Trophoblast cell (in vitro differentiated cells and primary cell): Measurements from ENCODE around the gene ITGB3BP. TPM values are rescaled to one million over a fixed set of nuclear protein-coding genes. Genes with fewer than 3 reads are reported as not detected.
"Not testable (repeated sequence)": the region's sequence is repeated elsewhere in the genome, so short reads cannot be mapped to it uniquely, and the experiment has no call there.

Experiments used
- DNase-seq, 2 donors: peaks; one replicate each; pipeline ENCODE4 v3.0.0-alpha.2; 2016
- H2AFZ ChIP-seq: 2 replicates; pipeline ENCODE4 v1.6.1; 2013; ENCODE audit warnings: low read length, moderate library complexity, mild to moderate bottlenecking; ENCODE audit not compliant: insufficient read depth, poor library complexity
- H2AK5ac ChIP-seq: 2 replicates; pipeline ENCODE4 v1.6.1; 2013; ENCODE audit warnings: mild to moderate bottlenecking, low read length
- H2BK120ac ChIP-seq: 2 replicates; pipeline ENCODE4 v1.6.1; 2013; ENCODE audit warnings: low read length, mild to moderate bottlenecking, moderate library complexity; ENCODE audit not compliant: insufficient read depth, poor library complexity
- H2BK12ac ChIP-seq: 2 replicates; pipeline ENCODE4 v1.6.1; 2013; ENCODE audit warnings: mild to moderate bottlenecking, low read length, moderate library complexity
- H2BK5ac ChIP-seq: 2 replicates; pipeline ENCODE4 v1.6.1; 2013; ENCODE audit warnings: low read length, low read depth, moderate library complexity, mild to moderate bottlenecking; ENCODE audit not compliant: poor library complexity
- H3K14ac ChIP-seq: 2 replicates; pipeline ENCODE4 v1.6.1; 2013; ENCODE audit warnings: mild to moderate bottlenecking, low read length
- H3K18ac ChIP-seq: 2 replicates; pipeline ENCODE4 v1.6.1; 2013; ENCODE audit warnings: mild to moderate bottlenecking, low read length
- H3K23ac ChIP-seq: 2 replicates; pipeline ENCODE4 v1.6.1; 2013; ENCODE audit warnings: low read length
- H3K27ac ChIP-seq: 2 replicates; pipeline ENCODE4 v1.5.1; 2013; ENCODE audit warnings: low read depth, mild to moderate bottlenecking, inconsistent platforms, low read length, moderate library complexity
- H3K27me3 ChIP-seq: 2 replicates; pipeline ENCODE4 v1.6.1; 2013; ENCODE audit warnings: inconsistent platforms, mild to moderate bottlenecking, low read length, moderate library complexity; ENCODE audit not compliant: insufficient read depth
- H3K36me3 ChIP-seq, 2 experiments: 1 replicate in 1 of 2; 2 replicates in 1 of 2; pipeline ENCODE4 v1.6.1; 2013; ENCODE audit warnings: low read length in 2 of 2, mild to moderate bottlenecking in 2 of 2, moderate library complexity in 1 of 2; ENCODE audit not compliant: insufficient read depth in 2 of 2, control insufficient read depth in 1 of 2
- H3K4ac ChIP-seq: 2 replicates; pipeline ENCODE4 v1.6.1; 2013; ENCODE audit warnings: low read depth, mild to moderate bottlenecking, low read length, moderate library complexity
- H3K4me1 ChIP-seq, 2 experiments: 1 replicate in 1 of 2; 2 replicates in 1 of 2; pipeline ENCODE4 v1.6.1; 2013; ENCODE audit warnings: low read length in 2 of 2, mild to moderate bottlenecking in 2 of 2, moderate library complexity in 1 of 2; ENCODE audit not compliant: insufficient read depth in 2 of 2, control insufficient read depth in 1 of 2
- H3K4me2 ChIP-seq: 2 replicates; pipeline ENCODE4 v1.6.1; 2013; ENCODE audit warnings: inconsistent platforms, mild to moderate bottlenecking, low read length, moderate library complexity
- H3K4me3 ChIP-seq: 2 replicates; pipeline ENCODE4 v1.5.1; 2013; ENCODE audit warnings: mild to moderate bottlenecking, low read depth, low read length, inconsistent platforms
- H3K79me1 ChIP-seq: one replicate; pipeline ENCODE4 v1.6.1; 2013; ENCODE audit warnings: low read length
- H3K79me2 ChIP-seq: 2 replicates; pipeline ENCODE4 v1.6.1; 2013; ENCODE audit warnings: low read length, mild to moderate bottlenecking; ENCODE audit not compliant: control insufficient read depth, insufficient read depth, poor library complexity
- H3K9ac ChIP-seq: 2 replicates; pipeline ENCODE4 v1.6.1; 2013; ENCODE audit warnings: mild to moderate bottlenecking, low read length
- H3K9me3 ChIP-seq: 2 replicates; pipeline ENCODE4 v1.6.1; 2013; ENCODE audit warnings: low read depth, mild to moderate bottlenecking, control low read depth, inconsistent platforms, low read length; ENCODE audit not compliant: insufficient read depth
- H4K12ac ChIP-seq: 2 replicates; pipeline ENCODE4 v1.6.1; 2013; ENCODE audit warnings: low read depth, mild to moderate bottlenecking, low read length, moderate library complexity
- H4K8ac ChIP-seq: 2 replicates; pipeline ENCODE4 v1.6.1; 2013; ENCODE audit warnings: low read depth, mild to moderate bottlenecking, low read length, moderate library complexity
- H4K91ac ChIP-seq: one replicate; pipeline ENCODE4 v1.6.1; 2013; ENCODE audit warnings: low read depth, mild to moderate bottlenecking, low read length, moderate library complexity
- WGBS: extraction: QIAGEN DNeasy Blood & Tissue Kit; methylation state at CpG from one replicate; pipeline ENCODE4 v1.1.7; 2013; ENCODE audit warnings: missing lambda C conversion rate; ENCODE audit not compliant: insufficient read length, insufficient coverage; ENCODE audit errors: extremely low coverage; 5-methylcytosine and 5-hydroxymethylcytosine counted together
- polyA plus RNA-seq: library from polyadenylated mRNA; stranded (reverse); fragments of 200-250 nt; gene quantifications from 2 replicates; pipeline ENCODE4 v1.2.3, GENCODE V29; 2013

ITGB3BP gene
- 34.4 and 37.2 TPM in 2 replicates for polyA plus RNA-seq

GRCh38 chr1:63522891-63523728 lies at the start of gene ITGB3BP, which contains the start of gene EFCAB7:
Gene ITGB3BP (minus strand): TSS chr1:63523225. CDS start chr1:63523133, 92 bp downstream.
Gene EFCAB7 (plus strand): TSS chr1:63523525. CDS start chr1:63525573, 2,048 bp downstream.
- peak within 1 kb of the TSS; percentile 92 for H3K18ac ChIP-seq
- H3K9me3 ChIP-seq: no peaks in the 10 kb centered on the region
- peak within 1 kb of the TSS; percentile 93 for H3K4me2 ChIP-seq
- H2AK5ac ChIP-seq: no peak within 1 kb of the TSS
- peak within 1 kb of the TSS; percentile 90 for H4K91ac ChIP-seq
- no peaks in the 10 kb centered on the region for H3K36me3 ChIP-seq
- H3K79me2 ChIP-seq: peaks cover 1% of the 10 kb centered on the region
- WGBS: no CpG with 5 or more reads among the region's 50 CpGs
- peak within 1 kb of the TSS; percentile 78 for H2BK12ac ChIP-seq
- H3K27me3 ChIP-seq: no peaks in the 10 kb centered on the region
- H2AFZ ChIP-seq: peak within 1 kb of the TSS; percentile 72
- peak within 1 kb of the TSS; percentile 12 for H3K4ac ChIP-seq
- H4K12ac ChIP-seq: peak within 1 kb of the TSS; percentile 85
- DNase-seq: peak; percentile 87 to 94
- H3K23ac ChIP-seq: no peak within 1 kb of the TSS
- H2BK120ac ChIP-seq: peak within 1 kb of the TSS; percentile 98
- H2BK5ac ChIP-seq: peak within 1 kb of the TSS; percentile 95
- H3K4me1 ChIP-seq: peaks cover 0 to 2% of the 10 kb centered on the region in 2 experiments
- H3K4me3 ChIP-seq: peak within 1 kb of the TSS; percentile 77
- peak within 1 kb of the TSS; percentile 84 for H3K9ac ChIP-seq
- peak within 1 kb of the TSS; percentile 94 for H3K27ac ChIP-seq
- H4K8ac ChIP-seq: peak within 1 kb of the TSS; percentile 98
- peaks cover 7% of the 10 kb centered on the region for H3K79me1 ChIP-seq
- peak within 1 kb of the TSS; percentile 89 for H3K14ac ChIP-seq

GRCh38 chr1:63572686-63573085 lies 49.7 kb upstream of the ITGB3BP start:
- H3K79me2 ChIP-seq, H4K12ac ChIP-seq, H3K4me1 ChIP-seq, H2BK120ac ChIP-seq, H3K79me1 ChIP-seq, H4K91ac ChIP-seq, H3K4me3 ChIP-seq, H3K4ac ChIP-seq, H3K4me2 ChIP-seq, H2AFZ ChIP-seq, H2AK5ac ChIP-seq, DNase-seq, H2BK12ac ChIP-seq, H3K27ac ChIP-seq, H3K9me3 ChIP-seq, H3K14ac ChIP-seq, H2BK5ac ChIP-seq, H4K8ac ChIP-seq, H3K23ac ChIP-seq, H3K9ac ChIP-seq, H3K27me3 ChIP-seq, H3K18ac ChIP-seq, H3K36me3 ChIP-seq: not testable (repeated sequence)
- WGBS: no CpG with 5 or more reads among the region's 8 CpGs

GRCh38 chr1:63569640-63570316 lies 46.8 kb upstream of the ITGB3BP start:
- Histone ChIP-seq H2BK120ac (no peak overlapping the region), H3K79me2 (no peaks in the 10 kb centered on the region), H4K12ac (no peak overlapping the region), H2BK5ac (no peak overlapping the region), H4K91ac (no peak overlapping the region), H2AK5ac (no peak overlapping the region), H3K79me1 (no peaks in the 10 kb centered on the region), H3K9me3 (no peaks in the 10 kb centered on the region), H3K27me3 (no peaks in the 10 kb centered on the region), H3K18ac (no peak overlapping the region), H3K4me2 (no peak overlapping the region), H2BK12ac (no peak overlapping the region), H3K4ac (no peak overlapping the region), H3K4me3 (no peak overlapping the region), H3K36me3 (no peaks in the 10 kb centered on the region), H3K27ac (no peak overlapping the region), H3K23ac (no peak overlapping the region), H4K8ac (no peak overlapping the region), H2AFZ (no peak overlapping the region), H3K14ac (no peak overlapping the region), H3K9ac (no peak overlapping the region), H3K4me1 (no peaks in the 10 kb centered on the region)
- no CpG with 5 or more reads among the region's 3 CpGs for WGBS
- no peak for DNase-seq

GRCh38 chr1:63569068-63569467 lies 46.0 kb upstream of the ITGB3BP start:
- no peak overlapping the region for H4K12ac ChIP-seq
- no peak overlapping the region for H3K14ac ChIP-seq
- H3K27ac ChIP-seq: no peak overlapping the region
- H2AK5ac ChIP-seq: no peak overlapping the region
- no peak overlapping the region for H3K23ac ChIP-seq
- no peak overlapping the region for H3K4me3 ChIP-seq
- H3K9me3 ChIP-seq: no peaks in the 10 kb centered on the region
- no peaks in the 10 kb centered on the region for H3K79me1 ChIP-seq
- H3K27me3 ChIP-seq: no peaks in the 10 kb centered on the region
- H4K8ac ChIP-seq: no peak overlapping the region
- no peaks in the 10 kb centered on the region for H3K36me3 ChIP-seq
- no peak overlapping the region for H4K91ac ChIP-seq
- no peak overlapping the region for H3K4me2 ChIP-seq
- H2BK5ac ChIP-seq: no peak overlapping the region
- no CpG with 5 or more reads among the region's 4 CpGs for WGBS
- no peak overlapping the region for H3K18ac ChIP-seq
- H3K4me1 ChIP-seq: no peaks in the 10 kb centered on the region
- no peak overlapping the region for H2BK12ac ChIP-seq
- H3K9ac ChIP-seq: no peak overlapping the region
- DNase-seq: no peak
- H3K4ac ChIP-seq: no peak overlapping the region
- no peak overlapping the region for H2AFZ ChIP-seq
- H2BK120ac ChIP-seq: no peak overlapping the region
- H3K79me2 ChIP-seq: no peaks in the 10 kb centered on the region
